A673 (cell line): ENCODE results near the gene SSUH2.

Experiments used
- CTCF ChIP-seq: fragments of 300-800, 200-600 bp; sonication (generic); conservative IDR thresholded peaks from 2 replicates; pipeline ENCODE4 v1.5.1; 2017; ENCODE audit warnings: low read depth, mild to moderate bottlenecking, antibody characterized with exemption, low read length, moderate library complexity, mixed read lengths
- EZH2 ChIP-seq: fragments of 200-600 bp; sonication (generic); IDR thresholded peaks from 2 replicates; pipeline ENCODE4 v1.6.1; 2017; ENCODE audit warnings: borderline replicate concordance, low read depth, mild to moderate bottlenecking, mixed read lengths, antibody characterized with exemption, low read length; ENCODE audit not compliant: poor library complexity, severe bottlenecking

DNA sequence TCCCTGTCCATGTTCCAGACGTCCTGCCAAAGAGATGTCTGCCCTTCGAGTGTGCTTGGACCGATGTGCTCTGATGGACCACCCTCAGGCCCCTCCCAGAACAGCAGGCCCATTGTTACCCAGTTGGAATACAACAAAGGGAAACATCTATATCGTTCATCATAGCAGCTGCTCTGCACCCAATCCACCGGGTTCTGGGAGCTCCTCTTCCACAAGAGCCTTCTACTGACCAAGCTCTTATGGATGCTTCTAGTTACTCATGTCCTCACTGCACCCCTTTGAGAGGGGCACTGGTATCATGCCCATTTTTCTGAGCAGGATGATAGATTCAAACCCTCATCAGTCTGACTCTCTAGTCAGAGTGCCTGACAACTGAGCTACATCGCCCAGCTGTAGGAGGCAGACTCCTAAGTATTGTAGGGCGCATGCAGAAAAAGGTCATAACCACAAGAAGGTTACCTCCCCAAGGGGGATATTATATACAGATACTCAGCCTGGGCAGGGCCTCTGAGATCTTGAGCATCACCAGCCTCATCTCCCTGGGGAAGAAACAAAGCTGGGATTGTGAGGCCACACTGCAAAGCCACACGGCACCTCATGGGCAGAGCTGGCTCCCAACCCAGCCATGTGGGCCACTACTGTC, at the start of gene SSUH2:
- no peak for TF ChIP-seq CTCF
- TF ChIP-seq EZH2: no peak
